Left renal pelvis (tissue), 4 donors: Measurements from ENCODE around the gene SIK2. TPM values are rescaled to one million over a fixed set of nuclear protein-coding genes. Genes with fewer than 3 reads are reported as not detected.
A peak's percentile ranks its signal among the peaks of the same experiment; 100 is the strongest.
"Not testable (repeated sequence)": the region's sequence is repeated elsewhere in the genome, so short reads cannot be mapped to it uniquely, and the experiment has no call there.

Source experiments
- DNase-seq, 4 donors: peaks; one replicate each; pipeline ENCODE4 v3.0.0-alpha.2; 2013; ENCODE audit warnings: low read depth in 4 of 4, low spot score in 3 of 4
- polyA plus RNA-seq, 4 donors: library from polyadenylated mRNA; unstranded; fragments of 120-200 nt; gene quantifications; one replicate each; pipeline ENCODE4 v1.2.1, GENCODE V29; 2013; ENCODE audit not compliant: insufficient read length in 4 of 4

Gene SIK2
- polyA plus RNA-seq, 4 donors, result 15.6 to 25.0 (median 20.7) TPM

DNA sequence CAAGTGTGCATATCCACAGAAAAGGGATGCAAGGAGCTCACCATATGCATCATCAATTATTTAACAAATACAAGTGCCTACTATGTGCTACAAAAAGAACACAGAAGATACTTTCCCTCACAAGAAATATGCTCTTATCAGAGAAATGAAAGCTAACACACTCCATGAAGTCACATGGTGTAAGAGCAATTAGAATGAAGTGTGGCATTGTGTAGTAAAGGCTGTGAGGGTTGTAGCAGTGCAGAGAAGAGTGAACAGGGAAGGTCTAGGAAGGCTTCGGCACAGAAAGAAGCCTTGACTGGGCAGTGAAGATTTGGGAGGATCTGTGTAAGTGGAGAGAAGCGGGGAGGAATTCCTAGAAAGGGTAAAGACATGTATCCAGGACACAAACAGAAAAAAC lies 141.5 kb downstream of the SIK2 start:
- no peak for DNase-seq

DNA sequence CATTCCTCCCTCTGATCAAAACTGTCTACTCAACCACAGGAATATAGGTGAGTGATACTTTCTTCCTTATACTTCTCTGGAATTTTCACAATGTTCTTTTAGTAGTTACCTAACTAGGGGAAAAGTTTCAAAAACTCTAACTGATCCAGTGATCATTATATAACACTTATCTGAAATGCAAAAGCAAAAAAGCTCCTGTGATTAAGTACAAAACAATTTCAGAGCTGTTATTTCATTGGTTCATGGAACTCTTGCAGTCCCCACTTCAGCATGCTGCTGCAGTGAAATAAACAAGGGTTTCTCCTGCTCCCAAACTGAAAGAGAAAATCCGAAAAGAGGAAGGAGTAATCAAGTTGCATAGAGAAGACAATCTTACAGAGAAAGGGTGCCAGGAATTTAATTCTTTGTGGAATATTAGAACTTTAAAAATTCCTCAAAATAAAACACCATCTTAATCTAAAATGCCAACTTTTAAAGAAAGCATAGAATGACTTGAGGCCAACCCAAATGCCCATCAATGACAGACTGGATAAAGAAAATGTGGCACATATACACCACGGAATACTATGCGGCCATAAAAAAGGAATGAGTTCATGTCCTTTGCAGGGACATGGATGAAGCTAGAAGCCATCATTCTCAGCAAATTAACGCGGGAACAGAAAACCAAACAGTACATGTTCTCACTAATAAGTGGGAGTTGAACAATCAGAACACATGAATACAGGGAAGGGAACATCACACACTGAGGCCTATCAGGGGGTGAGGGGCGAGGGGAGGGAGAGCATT lies 143.7 kb downstream of the SIK2 start:
- no peak for DNase-seq

DNA sequence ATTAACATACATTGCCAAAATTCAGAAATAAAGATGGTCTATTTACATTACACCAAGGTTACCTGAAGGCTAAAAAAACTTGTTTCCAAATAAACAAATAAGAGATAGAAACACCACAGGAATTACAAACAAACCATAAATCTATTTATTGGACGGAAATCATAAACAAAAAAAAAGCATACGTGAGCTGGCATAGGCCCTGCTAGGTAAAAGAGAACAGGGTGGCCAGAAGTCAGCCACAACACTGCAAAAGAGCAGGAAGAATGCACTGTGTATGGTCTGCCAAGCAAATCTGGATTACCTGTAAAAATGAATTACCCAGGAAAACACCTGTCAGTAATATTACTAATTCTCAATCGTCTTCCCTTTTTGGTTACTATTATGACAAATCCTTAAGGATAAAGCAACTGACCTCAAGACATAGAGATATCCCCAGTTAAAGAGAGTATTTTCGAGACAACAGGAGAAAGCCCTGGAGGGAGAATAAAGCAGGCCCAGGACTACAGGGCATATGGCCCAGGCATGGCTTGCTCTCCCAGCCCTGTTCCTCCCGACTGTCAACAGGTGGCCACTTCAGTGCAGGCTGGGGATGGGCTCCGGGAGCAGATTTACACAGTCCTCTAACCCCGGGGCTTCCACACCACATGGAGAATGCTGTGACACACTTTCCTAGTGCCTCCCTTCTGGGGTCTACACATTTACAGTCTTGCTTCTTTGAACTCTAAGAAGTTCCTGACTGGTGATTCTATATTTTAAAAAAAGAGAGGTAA lies 146.0 kb downstream of the SIK2 start:
- DNase-seq, result no peak

DNA sequence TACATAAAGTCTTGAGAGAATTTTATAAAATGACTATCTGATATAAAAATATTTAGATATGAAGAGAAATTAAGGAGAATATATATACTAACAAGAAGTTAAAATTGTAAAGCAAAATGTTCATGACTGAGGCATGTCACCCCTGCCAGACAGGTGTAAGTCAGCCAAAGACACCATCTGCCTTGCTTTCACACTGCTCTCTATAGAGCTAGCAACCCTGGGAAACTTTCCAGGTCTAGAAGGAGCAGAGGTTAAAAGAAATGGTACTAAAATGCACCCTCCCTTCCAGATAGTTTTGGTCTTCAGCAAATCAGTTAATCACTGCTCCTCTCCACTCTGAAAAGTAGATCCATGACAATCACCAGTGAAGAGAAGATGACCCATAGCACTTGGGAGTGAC lies 147.4 kb downstream of the SIK2 start:
- no peak for DNase-seq

DNA sequence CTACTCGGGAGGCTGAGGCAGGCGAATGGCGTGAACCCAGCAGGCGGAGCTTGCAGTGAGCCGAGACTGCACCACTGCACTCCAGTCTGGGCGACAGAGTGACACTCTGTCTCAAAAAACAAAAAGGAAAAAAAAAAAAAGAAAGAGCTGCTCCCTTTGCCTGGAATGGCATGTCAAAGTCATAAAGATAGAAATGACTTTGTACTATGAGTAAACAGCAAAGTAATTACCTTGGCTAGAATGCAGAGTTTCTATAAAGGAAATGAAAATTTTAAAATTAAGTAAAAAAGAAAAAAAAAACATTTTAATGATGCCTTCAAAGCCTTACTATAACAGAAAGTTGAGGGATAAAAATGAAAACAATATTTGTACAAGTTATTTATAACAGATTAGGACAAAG lies 153.8 kb downstream of the SIK2 start:
- DNase-seq, result no peak

DNA sequence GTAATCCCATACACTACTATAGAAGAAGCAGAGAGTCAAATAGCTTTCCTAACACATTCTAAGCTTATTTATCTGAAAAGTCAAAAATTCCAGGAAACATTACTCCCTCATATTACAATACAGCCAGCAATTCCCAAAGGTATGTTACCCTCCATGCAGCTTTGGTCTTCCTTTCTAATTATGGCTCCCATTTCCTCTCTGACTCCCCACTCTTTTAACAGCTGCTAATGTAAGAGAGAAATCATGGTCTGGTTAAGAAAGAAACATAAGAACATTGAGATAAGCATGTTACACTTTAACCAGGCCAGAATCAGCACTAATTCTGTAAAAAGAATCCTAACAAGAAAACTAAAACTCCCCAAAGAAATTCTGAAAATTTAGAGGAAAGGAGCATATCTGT lies 157.1 kb downstream of the SIK2 start:
- no peak for DNase-seq

DNA sequence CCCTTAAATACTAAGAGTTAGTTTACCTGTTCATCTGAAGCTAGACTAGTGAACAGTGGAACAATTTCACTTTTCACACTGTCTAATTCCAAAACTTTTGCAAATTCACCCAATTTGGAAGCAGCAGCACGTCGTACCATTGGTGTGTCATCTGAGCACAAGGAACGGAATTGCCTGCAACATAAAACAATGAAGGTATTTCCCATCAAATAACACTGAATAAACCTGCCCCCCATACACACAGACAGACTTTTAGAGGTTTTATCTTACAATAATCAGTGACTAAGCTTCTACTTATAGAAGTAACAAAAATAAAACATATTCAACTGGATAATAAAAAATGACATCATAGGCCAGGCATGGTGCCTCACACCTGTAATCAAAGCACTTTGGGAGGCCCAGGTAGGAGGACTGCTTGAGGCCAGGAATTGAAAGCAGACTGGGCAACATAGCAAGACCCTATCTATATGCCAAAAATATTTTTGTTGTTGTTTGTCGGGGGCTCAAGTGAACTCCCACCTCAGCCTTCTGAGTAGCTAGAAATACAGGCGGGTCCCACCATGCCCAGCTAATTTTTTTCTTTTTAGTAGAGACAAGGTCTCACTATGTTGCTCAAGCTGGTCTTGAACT lies 157.6 kb downstream of the SIK2 start:
- no peak for DNase-seq

DNA sequence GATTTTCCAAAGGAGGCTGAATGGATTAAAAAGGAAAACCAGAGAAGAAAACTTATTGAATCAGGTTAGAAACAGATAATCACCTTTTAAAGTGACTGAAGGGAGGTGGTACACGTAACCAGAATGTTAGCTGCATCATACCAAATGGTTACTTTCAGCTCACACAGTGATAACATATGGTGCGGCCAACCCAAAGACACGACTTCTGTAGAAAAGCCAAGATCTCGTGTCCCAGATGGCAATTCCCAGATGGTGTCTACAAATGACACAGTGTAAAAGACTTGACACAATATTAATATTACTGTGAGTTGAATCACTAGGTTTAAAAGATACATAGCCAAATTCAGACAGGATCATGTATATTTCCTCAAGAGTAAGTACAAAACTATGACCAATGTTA lies 158.8 kb downstream of the SIK2 start:
- no peak for DNase-seq

DNA sequence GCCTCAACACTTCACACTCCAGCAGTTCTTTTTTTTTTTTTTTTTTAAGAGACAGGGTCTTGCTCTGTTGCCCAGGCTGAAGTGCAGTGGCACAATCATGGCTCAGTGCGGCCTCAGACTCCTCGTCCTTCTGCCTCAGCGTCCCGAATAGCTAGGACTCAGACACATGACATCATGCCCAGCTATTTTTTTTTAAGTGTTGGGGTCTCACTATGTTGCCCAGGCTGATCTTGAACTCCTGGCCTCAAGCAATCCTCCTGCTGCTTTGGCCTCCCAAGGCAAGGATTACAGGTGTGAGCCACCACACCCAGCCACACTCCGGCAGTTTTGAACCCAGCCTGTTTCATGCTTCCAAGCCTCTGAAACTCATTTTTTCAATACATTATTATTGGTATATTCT lies 160.3 kb downstream of the SIK2 start:
- DNase-seq, result no peak

DNA sequence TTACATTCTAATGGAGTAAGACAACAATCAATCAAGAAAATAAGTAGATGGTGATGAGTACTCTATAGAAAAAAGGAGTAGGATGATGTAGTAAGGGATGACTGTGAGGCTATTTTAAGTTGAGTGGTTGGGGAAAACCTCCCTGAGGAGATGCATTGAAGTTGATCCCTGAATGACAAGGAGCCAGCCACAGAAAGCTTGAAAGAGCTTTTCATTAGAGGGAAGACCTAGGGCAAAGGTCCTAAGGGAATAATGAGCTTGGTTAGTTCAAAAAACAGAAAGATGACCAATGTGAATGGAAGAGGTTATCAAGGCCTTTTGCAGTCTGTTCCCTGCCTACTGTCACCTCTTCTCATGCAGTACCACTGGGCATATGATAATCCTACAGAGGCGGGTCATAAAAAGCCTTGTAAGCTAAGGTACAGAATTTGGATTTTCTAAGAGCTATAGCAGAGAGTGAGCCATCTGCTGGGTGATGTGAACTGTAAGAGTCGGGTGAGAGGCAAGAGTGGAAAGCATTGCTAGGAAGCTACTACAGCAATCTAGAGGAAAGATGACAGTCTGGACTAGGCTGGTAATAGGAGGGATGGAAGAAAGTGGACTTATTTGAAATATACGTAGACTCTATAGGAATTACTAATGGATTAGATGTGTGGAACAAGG lies 160.9 kb downstream of the SIK2 start:
- DNase-seq, result no peak

DNA sequence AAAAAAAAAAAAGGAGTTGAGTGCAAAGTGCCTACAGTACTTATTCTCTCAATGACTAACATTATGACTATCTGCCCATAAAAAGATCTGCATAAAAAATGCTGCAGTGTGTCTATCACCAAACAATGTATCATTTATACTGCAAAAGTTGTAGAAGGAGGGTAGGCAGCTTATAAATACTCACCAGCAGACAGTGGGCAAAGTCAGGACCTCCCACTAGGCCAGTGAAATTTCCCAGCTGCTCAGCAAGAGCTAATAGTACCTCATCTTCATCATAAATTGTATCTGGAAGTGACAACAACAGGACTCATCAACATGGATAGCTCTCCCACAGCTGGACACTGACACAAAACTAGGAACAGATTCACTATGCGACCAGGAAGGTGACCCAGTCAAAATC lies 162.4 kb downstream of the SIK2 start:
- DNase-seq, result no peak

DNA sequence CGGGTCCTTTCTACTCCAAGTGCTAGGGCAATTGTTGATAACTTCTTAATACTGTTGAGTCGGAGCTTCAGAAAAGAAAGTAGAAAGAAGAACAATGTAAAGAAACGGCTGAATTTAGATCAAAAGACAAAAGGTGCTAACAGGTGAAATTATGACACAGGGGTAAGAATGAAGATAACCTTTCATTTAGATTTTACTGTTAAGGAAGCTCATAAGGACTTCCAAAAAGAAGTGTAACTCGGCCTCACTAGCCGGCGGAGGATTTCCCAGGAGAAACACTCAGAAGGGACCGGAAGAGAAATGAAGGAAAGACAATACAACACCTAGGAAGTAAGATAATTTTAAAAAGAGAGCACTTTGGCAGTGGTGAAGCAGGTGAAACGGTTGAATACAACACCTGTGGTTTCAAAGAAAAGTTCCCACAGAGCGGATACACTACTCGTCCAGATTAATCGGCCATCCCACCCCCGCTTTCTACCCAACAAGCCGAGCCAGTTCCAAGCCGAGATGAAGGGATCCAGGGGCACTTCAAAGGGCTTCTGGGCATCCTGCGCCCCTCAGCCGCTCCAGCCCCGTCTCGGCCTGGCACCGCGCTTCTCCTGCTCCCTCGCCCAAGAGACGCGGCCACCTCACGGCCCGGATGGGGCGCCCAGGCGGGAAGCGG lies 163.2 kb downstream of the SIK2 start:
- no peak for DNase-seq

DNA sequence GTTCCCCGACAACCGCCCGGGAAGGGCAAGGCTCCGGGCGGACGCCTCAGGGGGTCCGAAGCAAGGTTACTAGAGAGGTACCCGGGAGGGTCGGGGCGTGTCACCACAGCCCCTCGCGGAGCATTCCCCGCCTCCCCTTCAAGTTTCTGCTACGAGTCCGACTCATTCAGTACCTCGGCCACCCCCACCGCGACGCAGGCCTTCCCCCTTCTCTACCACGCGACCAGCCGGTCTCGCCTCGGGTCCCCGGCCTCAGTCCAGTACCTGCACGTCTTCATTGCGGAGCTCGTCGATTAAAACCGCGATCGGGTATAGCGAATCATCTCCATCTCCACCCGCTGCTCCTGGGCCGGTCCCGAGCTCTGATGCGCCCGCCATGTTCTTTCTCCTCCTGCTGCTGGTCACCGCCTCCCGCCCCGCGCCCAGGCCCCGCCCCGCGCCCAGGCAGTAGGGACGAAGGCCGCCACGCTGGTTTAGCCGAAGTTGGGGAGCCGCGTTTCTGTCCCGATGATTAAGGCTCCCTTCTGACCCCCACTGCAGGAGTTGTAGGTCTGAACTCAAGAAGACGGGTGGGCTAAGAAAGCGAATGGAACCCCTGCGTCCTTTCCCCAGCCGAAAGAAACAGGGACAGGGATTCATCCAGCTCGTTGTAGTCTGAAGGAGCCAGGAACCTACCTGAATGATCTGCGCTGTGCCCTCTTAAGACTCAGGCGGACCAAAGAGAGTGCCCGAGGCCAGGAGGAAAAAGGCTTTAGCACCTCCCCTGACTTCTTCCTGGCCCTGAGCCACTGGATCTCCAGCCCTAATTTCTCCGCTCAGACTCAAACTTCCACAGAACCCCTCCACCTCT lies 164.0 kb downstream of the SIK2 start, which contains the start of gene PPP2R1B:
Gene PPP2R1B, minus strand, starts transcription at position 406 of the 850 bp plus-strand sequence. Its CDS starts 28 bp downstream, at position 378.
- DNase-seq, result peak in 3 of 4 donors; percentile 57 to 75 (median 68)

DNA sequence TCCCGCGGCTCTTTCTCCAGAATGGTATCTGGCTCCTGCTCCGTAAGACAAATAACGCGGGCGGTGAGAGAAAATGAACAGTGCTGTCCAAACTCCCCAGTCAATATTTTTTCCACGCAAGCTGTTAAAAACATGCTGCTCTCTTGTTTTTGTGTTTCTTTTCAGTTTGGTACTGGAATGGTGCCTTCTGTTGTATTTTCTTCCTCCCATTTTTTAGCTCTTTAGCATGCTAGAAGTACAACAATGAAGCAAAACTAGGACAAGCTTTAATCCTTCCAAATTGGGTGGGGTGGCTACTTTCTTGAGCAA lies 164.5 kb downstream of the SIK2 start:
- DNase-seq, result no peak

DNA sequence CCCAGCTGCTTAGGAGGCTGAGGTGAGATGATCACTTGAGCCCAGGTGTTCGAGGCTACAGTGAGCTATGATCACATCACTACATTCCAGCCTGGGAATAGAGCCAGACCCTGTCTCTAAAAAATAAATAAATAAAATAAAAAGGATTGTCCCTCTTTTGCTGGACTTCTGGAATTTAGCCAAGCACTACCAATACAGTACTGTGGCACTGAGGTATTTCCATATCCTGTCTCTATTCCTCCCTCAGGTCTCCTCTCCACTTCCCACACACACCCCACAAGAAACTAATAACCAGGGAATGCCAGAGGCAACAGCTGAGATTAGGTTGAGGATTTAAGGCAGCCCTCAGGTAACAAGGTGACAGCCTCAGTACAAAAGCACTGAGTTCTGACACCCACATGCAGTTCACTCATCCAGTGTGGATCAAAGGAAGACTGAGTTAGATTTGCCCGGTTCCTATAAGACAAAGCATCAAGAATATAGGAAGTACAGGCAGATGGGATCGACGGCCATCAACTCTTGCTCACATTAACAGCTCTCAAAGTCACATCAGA lies 168.4 kb downstream of the SIK2 start:
- DNase-seq, result no peak

DNA sequence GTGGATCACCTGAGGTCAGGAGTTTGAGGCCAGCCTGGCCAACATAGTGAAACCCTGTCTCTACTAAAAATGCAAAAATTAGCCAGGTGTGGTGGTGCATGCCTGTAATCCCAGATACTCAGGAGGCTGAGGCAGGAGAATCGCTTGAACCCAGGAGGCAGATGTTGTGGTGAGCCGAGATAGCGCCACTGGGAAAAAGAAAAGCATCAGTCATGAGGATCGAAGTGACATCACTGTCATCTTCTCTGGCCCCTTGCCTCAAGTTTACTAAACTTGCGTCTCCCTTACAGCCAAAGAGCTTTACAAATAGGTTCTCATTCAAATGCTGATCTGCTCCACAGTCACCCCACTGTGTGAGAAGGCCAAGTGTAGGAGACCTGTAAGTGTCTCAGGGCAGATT lies 169.0 kb downstream of the SIK2 start:
- not testable (repeated sequence) for DNase-seq

DNA sequence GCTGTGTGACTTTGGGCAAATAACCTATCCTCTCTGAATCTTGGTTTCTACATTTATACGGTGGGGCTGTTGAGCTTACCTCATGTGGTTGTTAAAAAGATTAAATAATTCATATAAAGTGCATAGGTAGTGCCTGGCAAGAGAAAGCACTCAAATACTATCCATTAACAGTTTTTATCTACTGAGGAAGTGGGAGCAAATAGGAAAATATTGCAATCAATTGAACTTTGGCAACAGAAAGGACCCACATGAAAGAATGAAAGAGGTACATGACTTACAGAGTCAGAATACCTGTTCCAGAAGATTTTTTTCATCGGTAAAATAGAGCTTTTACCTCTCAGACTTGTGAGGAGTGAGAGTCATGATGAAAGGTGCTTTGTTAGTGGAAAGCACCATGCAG lies 170.3 kb downstream of the SIK2 start:
- no peak for DNase-seq

DNA sequence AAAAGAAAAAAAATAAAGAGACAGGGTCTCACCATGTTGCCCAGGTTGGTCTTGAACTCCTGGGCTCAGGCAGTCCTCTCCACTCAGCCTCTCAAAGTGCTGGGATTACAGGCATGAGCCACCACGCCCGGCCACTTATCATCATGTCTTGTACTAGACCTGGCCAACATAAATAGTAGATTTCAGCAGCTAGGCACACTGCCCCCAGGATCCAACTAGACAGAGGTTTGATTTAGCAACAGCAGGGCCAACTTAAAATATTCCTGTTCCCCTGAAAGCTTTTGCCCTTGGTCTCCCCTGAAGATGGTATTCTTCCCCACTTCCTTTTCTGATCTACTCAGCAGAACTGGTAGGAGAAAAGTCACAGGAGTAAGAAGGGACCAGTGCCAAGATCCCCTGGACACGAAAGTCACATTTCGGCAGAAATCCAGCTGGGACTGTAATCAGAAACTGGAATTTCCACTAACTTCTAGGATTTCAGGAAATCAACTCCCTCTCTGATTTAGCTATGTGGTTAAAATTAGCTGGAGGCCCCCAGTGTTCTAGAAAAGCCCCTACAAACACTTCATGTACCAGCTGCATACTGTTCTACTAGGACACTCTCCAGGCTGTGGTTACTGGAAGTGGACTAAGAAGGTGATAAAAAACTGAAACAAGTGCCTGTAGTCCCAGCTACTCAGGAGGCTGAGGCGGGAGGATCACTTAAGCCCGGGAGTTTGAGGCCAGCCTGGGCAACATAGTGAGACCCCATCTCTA lies 172.9 kb downstream of the SIK2 start:
- DNase-seq, result no peak
